GM19023 (cell line): Measurements from ENCODE around the gene IL1R1.
A peak's percentile ranks its signal among the peaks of the same experiment; 100 is the strongest.
"Not testable (repeated sequence)": the region's sequence is repeated elsewhere in the genome, so short reads cannot be mapped to it uniquely, and the experiment has no call there.

Source experiments
- ATAC-seq: cut with Tn5 transposase; IDR thresholded peaks from one replicate; pipeline ENCODE4 v1.9.1; 2021; ENCODE audit warnings: mild to moderate bottlenecking, moderate library complexity; ENCODE audit not compliant: unreplicated experiment

The IL1R1 gene, protein sequence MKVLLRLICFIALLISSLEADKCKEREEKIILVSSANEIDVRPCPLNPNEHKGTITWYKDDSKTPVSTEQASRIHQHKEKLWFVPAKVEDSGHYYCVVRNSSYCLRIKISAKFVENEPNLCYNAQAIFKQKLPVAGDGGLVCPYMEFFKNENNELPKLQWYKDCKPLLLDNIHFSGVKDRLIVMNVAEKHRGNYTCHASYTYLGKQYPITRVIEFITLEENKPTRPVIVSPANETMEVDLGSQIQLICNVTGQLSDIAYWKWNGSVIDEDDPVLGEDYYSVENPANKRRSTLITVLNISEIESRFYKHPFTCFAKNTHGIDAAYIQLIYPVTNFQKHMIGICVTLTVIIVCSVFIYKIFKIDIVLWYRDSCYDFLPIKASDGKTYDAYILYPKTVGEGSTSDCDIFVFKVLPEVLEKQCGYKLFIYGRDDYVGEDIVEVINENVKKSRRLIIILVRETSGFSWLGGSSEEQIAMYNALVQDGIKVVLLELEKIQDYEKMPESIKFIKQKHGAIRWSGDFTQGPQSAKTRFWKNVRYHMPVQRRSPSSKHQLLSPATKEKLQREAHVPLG

DNA sequence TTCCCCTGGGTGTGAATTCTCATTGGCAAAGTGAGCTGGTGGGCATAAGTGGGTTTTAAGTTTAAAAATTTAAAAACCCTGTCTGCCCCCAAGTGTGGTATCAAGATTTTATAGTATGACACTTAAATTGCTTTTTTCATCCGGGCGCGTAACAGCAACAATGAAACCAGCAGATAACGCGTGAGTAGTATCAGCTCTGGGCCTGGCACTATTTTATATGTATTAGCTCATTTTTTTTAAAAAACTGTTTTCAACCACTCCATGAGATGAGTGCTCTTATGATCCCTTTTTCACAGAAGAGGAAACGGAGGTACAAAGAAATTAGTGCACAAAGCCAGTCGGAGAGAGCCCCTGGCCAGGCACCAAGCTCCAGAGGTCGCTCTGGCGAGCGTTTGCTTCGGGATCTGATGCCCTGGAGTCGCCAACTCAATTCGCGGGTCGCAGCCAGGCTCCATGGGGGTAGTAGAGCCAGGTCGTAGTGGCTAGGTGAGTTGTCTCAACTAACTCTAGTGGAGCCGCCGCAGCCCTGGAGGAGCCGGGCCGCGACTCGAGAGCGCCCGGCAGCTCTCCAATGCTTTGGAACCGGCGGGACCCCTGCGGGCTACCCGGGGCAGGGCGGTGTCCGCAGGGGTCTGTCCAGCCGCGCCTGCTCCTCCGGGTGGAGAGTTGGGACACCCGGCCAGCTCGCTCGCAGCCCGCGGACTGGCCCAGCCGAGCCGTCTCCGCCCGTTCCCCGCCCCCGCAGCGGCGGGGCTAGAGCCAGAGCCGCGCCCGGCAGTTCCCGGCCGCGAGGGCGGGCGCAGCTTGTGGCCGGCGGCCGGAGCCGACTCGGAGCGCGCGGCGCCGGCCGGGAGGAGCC is at the start of gene IL1R1:
IL1R1 (plus strand) TSS at position 777 of the 859 bp plus-strand sequence. CDS start 14,979 bp downstream, outside the sequence.
- ATAC-seq, result no peak

DNA sequence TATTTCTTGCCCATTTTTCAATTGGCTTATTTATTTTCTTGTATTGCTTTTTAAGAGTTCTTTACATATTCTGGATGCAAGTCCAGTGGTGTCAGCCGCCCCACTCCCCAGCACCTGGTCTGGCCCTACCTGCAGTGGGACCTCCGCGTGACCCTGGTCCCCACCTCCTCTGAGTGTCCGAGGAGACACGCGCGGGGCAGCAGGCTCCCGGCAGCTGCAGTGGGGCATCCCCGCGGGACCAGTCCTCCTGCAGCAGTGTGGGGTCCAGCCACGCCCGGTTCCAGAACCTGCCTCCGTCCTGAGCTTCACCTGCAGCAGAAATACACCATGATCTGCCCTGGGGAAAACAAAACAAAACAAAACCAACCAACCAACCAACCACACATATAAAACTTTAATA is 48.9 kb upstream of the IL1R1 start:
- no peak for ATAC-seq

DNA sequence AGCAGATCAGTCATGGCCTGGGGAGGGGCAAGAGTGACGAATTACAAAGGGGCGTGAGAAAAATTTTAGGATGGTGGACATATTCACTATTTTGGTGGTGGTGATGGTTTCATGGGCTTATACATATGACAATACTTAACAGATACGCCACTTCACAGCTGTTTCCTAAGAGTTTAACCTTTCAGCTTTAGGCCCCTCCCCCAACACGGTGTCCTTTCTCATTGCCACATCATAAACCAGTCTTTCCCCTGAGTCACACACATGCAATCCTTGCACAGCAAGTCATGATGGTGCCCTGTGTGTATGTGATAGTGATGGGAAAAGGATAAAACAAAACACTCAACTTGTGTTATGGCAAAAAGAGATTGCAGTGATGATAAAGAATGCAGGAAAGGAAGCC is 47.6 kb upstream of the IL1R1 start:
- ATAC-seq, result no peak

DNA sequence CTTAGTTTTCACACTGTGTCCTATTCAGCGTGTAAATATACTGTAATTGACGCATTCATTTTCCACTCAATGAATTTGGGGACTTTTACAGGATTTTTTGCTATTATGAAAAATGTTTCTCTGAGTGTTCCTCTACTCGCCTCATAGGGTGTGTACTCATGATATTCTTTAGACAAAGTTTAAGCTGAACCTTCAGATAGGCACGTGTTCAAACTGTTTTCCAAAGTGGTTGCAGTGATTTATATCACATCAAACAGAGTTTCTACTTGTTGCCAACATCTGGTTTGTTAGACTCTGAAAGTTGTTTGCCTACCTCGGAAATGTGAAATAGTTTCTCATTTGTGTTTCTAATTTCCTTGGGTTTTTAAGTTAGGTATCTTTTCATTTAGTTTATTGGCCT is 46.4 kb upstream of the IL1R1 start:
- no peak for ATAC-seq

DNA sequence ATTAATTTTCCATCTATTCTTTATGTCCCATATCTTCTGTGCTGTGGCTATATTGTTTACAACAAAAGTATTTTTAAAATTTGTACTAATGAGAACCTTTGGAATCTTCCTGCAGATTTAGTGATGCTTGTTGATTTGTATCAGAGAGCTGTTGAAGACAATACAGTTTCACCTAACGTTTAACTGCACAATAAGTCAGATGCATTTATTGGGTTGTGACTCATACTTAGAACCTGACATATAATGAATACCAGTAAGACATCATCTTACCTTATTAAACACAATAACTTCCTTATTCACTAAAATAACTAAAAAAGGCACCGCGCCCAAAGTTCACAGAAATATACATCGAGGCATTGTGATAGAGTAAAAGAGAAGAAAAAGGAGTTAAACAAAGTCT is 43.8 kb upstream of the IL1R1 start:
- no peak for ATAC-seq

DNA sequence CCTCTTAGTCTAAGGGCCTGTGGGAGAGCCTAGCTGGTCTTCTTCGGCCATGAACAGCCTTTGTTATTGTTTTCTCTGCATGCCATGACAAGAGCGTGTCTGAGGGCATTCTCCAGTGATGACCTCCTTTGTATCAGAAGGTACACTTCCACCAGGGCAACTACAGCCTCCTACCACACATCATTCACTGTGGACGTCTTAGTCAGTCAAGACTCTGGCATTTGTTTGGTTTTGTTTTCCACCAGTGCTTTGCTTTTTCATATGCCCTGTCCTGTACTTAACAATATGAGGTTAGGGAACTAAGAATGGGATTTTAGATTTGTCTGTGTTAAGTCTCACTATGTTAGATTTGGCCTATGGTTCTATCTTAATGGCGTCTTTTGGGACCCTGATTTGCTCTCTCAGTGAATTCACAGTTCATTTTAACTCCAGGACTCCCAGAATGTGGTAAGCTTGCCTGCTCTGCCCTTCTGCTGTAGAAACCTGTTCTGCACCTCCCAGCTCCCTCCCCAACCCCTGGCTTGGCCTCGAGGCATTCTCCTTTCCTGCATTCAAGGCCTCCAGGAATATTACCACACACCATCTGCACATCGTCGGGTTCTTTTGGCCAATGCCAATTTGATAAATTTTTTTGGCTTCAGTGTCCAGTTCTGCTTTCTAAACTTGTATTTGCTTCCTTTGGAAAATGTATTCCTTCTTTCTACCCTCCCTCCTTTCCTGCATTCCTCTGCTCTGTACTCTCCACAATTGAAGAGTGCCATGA is 42.8 kb upstream of the IL1R1 start:
- ATAC-seq, result no peak

DNA sequence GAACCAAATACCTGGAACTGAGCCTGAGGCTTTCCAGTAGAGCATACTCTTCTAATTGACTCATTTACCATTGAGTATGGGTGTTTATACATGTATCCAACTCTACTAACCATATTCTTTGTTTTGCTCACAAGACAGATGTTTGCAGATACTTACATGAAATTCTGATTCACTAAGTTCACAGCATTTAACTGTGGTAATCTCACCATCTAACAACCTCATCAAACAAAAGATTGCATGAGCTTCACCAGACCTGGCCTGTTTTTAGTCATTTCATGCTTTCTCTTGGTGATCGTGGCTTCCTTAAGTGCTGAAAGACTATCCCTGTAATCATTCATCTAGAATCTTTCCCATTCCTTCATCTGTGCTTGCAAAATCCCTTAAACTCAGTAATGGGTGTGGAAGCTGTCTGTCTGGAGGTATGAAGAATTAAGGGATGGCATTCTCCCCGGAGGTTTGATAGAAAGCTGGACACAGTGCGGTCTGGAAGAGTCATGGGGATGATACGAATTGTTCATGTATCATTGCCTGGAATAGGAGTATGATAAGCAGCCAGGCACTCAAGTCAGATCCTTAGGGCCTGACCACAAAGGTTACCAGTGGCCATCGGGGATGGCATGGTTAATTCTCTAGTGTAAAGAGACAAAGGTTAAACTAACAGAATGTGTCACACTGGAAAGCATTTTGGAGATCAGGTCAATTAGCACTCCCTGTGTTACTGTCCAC is 42.0 kb upstream of the IL1R1 start:
- no peak for ATAC-seq

DNA sequence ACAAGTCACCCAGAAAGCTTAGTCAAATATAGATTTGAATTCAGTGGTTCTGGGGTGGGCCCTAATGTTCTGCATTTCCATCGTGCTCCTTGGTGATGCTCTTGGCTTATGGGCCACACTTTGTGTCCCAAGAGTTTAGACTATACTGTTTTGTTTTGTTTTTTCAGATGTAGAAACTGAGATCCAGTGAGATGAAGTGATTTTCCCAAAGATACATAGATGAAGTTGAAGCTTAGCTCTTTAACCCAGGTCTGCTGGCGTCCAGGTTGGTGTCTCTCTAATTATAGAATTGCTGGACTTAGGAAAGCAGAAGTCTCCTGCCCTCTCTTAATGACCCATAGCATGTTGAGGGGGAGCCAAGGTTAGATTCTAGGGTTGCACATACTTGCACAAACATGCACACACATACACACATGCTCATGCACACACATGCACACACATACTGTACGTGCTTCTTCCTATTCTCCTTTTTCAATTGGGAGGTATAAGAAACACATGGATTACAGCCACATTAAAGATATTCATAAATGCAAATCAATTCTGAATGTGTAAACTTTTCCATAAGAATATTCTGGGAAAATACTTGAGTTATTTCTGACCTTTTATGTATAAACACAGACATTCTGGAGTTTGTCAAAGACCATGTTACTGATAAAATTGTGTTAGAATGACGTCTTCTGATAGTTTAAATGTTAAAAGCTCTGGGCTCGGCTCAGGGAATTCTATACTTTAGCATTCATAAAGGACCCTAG is 41.3 kb upstream of the IL1R1 start:
- no peak for ATAC-seq

DNA sequence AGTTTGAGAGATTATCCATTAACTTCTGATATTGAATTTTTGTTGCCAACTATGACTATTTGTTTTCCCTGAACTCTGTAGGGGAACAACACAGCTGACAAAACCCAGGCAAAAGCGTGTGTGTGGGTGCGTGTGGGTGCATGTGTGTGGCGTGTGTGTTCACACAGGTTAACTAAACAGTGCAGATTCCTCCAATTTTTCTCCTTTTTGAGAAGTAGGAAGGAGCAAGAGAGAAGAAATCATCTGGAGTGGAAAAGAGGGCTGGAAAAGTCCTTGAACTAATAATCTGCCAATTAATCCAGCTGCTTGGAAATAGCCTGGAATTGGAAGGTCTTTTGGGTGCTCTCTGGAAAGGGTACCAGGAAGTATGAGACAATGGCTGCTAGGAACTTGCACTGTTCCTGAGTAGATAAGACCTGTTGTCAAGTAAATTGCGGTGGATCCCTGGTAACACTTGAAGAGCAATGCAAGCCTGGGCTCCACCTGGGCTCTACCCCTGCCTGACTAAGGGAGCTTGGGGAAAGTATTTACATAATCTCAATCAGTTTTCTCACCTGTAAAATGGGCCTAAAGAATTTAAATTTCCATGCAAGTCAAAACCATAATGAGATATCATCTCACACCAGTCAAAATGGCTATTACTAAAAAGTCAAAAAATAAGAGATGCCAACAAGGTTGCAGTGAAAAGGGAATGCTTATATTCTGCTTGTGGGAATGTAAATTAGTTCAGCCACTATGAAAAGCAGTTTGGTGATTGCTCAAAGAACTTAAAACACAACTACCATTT is 40.5 kb upstream of the IL1R1 start:
- ATAC-seq, result no peak

DNA sequence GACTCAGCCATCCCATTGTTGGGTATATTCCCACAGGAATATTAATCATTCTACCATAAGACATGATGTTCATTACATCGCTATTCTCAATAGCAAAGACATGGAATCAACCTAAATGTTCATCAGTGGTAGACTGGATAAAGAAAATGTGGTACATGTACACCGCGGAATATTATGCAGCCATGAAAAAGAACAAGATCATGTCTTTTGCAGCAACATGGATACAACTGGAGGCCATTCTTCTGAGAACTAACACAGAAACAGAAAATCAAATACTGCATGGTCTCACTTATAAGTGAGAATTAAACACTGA is 40.0 kb upstream of the IL1R1 start:
- not testable (repeated sequence) for ATAC-seq

DNA sequence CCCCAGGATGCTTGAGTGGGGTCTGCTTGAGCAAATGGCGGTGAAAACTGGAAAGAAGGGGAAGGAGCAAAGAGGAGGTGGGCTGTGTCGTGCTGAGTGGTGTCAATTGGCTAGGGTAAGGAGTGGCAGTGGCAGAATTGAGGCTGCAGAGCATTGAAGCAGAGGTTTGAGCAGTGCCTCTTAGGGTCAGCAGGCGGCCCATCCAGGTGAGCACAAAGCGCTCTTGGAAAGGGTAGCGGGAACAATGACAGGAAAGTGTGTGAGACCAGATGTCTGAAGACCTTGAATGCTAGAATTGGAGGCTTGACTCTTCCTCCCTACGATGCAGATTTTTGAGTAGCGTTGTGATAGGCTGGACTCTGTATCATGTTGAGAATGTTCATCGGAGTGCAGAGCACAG is 39.3 kb upstream of the IL1R1 start:
- no peak for ATAC-seq

DNA sequence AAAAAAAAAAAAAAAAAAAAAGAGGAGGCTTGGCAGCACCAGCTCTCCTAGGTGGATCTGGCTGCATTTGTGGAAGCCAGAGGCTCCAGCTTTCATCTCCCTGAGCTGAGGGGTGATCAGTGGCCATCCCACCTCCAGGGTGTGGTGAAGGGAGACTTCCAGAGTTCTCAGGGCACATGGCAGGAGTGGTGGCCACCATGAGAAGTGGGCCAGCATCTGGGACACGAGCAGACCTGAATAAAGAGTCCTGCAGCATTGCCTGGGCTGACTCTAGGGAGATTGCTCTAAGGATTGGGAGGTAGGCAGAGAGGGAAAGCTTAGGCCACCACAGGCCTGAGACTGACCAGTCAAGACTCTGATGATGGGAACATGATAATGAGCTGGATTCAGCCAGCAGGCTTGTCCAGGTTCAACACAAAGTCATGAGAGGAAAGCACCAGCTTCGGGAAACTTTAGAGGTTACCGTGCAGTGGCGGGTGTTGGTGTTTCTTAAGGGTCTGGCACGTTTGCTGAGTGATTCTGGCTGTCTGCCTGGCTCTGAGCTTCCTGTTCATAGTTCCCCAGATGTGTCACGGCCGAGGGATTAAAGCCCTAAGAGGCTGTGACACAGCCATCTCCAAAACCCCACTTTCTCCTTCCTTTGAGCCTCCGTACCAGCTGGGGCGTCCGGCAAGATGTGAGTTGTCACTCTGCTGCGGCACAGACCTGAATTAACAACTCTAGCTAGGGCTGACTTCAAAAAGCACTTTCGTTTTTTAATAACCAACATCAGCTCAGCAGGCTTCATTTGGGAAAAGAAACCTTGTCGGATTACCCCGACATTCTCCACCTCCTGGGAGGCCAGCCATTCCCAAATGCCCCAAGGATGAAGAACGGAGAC is 38.3 kb upstream of the IL1R1 start:
- peak; percentile 75 for ATAC-seq

DNA sequence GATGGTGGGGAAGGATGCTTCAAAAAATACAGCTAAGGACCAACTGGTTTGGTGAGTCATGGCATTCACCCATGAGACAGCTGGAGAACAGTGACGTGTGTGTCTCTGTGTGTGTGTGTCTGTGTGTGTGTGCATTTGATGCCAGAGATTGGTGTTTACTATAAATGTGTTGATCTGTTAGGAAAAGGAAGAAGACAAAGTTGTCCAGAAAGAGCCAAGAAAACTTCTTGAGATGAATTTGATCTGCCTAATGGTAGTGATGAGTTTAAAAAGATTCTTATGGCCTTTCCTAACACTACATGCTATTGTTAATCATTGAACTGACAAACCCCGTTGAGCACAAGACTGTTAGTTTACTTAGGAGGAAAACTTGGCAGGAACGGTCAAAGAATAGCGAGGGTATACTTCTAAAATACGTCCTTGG is 36.4 kb upstream of the IL1R1 start:
- ATAC-seq, result no peak

DNA sequence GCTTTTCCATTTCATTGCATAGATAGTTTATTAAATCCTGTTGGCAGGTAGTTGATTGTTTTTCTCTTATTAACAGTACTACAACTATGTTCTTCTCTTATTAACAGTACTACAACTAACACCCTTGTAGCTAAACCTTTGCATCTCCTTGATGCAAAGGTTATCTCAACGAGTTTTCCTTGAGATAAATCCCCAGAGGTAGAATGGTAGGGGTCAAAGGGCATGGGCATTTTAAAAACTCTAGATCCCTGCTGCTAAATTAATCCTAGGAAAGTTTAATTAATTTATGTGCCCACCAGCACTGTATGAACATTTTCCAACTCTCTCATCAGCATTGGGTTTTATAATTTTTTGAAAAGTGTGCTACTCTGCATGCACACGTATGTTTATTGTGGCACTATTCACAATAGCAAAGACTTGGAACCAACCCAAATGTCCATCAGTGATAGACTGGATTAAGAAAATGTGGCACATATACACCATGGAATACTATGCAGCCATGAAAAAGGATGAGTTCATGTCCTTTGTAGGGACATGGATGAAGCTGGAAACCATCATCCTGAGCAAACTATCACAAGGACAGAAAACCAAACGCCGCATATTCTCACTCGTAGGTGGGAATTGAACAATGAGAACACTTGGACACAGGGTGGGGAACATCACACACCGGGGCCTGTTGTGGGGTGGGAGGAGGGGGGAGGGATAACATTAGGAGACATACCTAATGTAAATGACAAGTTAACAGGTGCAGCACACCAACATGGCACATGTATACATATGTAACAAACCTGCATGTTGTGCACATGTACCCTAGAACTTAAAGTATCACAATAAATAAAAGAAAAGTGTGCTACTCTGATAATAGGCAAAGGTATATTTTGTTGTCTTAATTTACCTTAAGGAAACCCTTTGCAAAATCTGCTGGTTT is 35.5 kb upstream of the IL1R1 start:
- not testable (repeated sequence) for ATAC-seq

DNA sequence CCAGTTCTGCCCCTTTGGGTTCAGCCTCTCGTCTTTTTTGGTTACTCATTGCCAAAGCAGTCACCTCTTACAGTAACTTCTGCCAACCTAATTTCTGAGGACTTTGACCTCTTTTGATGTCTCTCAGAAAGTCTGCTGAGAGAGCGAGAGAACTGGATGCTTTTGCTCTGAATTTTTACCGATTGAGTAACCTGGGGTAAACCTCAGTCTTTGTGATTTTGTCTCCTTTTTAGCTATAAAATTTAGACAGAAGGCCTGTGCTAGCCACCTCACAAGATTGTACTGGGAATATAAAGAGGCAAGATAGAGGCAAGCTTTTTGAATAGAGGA is 34.8 kb upstream of the IL1R1 start:
- ATAC-seq, result no peak

DNA sequence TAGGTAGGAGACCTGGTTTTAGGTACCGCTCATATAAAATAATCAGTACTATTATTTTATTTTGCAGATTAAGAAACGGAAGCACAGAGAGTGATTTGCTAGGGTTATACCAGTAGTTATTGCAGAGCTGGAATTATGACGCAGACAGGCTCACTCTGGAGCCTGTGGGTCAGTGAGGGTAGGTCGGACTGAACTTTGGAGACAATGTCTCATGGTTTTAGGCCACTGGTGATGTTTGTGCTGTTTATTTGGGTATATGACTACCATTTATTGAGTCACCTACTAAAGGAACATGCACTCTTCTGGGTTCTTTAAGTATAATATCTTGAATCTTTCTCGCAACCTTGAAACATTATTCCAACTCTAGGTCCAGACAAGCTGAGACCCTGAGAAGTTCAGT is 33.5 kb upstream of the IL1R1 start:
- no peak for ATAC-seq

DNA sequence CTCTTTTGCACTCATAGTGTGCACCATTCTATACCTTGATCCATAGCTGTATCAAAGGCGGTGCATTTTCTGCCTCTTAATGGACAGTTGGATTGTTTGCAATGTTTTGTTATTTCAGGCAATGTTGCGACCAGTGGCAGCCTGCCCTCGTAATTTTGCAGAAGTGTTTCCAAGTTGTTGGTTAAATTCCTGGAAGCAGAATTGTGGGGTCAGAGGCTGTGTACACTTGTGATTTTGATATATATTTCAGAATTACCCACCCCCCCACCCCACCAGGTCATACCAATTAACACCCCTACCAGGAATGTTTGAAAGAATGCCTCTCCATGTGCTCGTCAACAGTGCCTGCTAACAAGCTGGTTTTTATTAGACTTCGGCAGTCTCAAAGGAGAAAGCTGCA is 32.4 kb upstream of the IL1R1 start:
- no peak for ATAC-seq
